HEK293 (cell line): ENCODE data around the gene SHC3.

ENCODE experiments used
- KLF16 ChIP-seq: fragments of 450-650 bp; formaldehyde crosslinking; IDR thresholded peaks from 2 replicates; pipeline ENCODE4 v1.5.1; 2017; ENCODE audit warnings: missing biosample characterization, missing genetic modification characterization
- ZNF19 ChIP-seq: fragments of 450-650 bp; formaldehyde crosslinking; IDR thresholded peaks from 2 replicates; pipeline ENCODE4; 2016; ENCODE audit warnings: missing biosample characterization, missing genetic modification characterization, low read depth
- ZNF2 ChIP-seq: fragments of 450-650 bp; formaldehyde crosslinking; IDR thresholded peaks from 2 replicates; pipeline ENCODE4 v1.5.1; 2016; ENCODE audit warnings: missing biosample characterization, missing genetic modification characterization
- ZNF24 ChIP-seq: fragments of 450-650 bp; formaldehyde crosslinking; IDR thresholded peaks from 2 replicates; pipeline ENCODE4 v1.5.1; 2016; ENCODE audit warnings: missing biosample characterization, missing genetic modification characterization
- ZNF274 ChIP-seq, 2 experiments: fragments of 200-500 bp in 1 of 2; fragments of 450-650 bp in 1 of 2; sonication (Bioruptor generic) in 1 of 2; formaldehyde crosslinking in 1 of 2; IDR thresholded peaks; 2 replicates each; pipeline versions ENCODE4 v1.5.1 to v1.6.1; 2014 to 2016; ENCODE audit warnings: borderline replicate concordance in 1 of 2, inconsistent platforms in 1 of 2, low read length in 1 of 2, missing biosample characterization in 1 of 2, missing genetic modification characterization in 1 of 2
- ZNF473 ChIP-seq: fragments of 450-650 bp; formaldehyde crosslinking; IDR thresholded peaks from 2 replicates; pipeline ENCODE4 v1.5.1; 2017; ENCODE audit warnings: missing biosample characterization, missing genetic modification characterization
- ZNF529 ChIP-seq: fragments of 450-650 bp; formaldehyde crosslinking; IDR thresholded peaks from 2 replicates; pipeline ENCODE4 v1.5.1; 2017; ENCODE audit warnings: missing genetic modification characterization, missing biosample characterization; ENCODE audit not compliant: insufficient replicate concordance
- TF ChIP-seq, protein P1 (sequence below): fragments of 450-650 bp; formaldehyde crosslinking; IDR thresholded peaks from 2 replicates; pipeline ENCODE4 v1.5.1; 2016; ENCODE audit warnings: missing biosample characterization, missing genetic modification characterization
- TF ChIP-seq, protein P2 (sequence below): fragments of 450-650 bp; formaldehyde crosslinking; IDR thresholded peaks from 2 replicates; pipeline ENCODE4 v1.5.1; 2016; ENCODE audit warnings: missing biosample characterization, missing genetic modification characterization

DNA sequence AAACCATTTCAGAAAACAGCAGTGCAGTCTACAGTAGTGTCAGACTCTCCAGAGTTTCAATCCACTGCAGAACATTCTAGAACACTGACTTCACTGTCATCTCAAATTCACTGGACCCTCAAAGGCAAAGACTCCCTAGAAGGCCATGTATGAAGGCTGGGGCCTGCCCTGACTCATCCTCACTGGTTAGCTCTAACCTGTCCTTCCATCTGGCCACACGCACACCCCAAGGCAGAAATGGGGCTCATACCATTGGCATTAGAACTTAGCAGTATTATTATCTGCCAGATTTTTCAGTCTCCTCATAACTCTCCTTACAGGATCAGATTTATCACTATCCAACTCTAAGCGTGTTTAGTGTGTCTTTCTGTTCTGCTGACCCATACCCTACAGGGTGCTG lies 166.9 kb downstream of the SHC3 start:
- TF ChIP-seq ZNF2 (no peak), ZNF274 (IDR thresholded peaks at IDR 0.05; ENCODE audit: low read length) (no peak), ZNF274 (tag by site-specific recombination; IDR thresholded peaks at IDR 0.05; ENCODE audit: borderline replicate concordance) (no peak), KLF16 (tag by site-specific recombination) (no peak), ZNF19 (tag by site-specific recombination) (no peak), ZNF529 (tag by site-specific recombination) (no peak), ZNF473 (tag by site-specific recombination) (no peak), ZNF24 (tag by site-specific recombination) (no peak)
- TF ChIP-seq, protein P1, sequence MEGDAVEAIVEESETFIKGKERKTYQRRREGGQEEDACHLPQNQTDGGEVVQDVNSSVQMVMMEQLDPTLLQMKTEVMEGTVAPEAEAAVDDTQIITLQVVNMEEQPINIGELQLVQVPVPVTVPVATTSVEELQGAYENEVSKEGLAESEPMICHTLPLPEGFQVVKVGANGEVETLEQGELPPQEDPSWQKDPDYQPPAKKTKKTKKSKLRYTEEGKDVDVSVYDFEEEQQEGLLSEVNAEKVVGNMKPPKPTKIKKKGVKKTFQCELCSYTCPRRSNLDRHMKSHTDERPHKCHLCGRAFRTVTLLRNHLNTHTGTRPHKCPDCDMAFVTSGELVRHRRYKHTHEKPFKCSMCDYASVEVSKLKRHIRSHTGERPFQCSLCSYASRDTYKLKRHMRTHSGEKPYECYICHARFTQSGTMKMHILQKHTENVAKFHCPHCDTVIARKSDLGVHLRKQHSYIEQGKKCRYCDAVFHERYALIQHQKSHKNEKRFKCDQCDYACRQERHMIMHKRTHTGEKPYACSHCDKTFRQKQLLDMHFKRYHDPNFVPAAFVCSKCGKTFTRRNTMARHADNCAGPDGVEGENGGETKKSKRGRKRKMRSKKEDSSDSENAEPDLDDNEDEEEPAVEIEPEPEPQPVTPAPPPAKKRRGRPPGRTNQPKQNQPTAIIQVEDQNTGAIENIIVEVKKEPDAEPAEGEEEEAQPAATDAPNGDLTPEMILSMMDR (tag by site-specific recombination): no peak
- TF ChIP-seq, protein P2, sequence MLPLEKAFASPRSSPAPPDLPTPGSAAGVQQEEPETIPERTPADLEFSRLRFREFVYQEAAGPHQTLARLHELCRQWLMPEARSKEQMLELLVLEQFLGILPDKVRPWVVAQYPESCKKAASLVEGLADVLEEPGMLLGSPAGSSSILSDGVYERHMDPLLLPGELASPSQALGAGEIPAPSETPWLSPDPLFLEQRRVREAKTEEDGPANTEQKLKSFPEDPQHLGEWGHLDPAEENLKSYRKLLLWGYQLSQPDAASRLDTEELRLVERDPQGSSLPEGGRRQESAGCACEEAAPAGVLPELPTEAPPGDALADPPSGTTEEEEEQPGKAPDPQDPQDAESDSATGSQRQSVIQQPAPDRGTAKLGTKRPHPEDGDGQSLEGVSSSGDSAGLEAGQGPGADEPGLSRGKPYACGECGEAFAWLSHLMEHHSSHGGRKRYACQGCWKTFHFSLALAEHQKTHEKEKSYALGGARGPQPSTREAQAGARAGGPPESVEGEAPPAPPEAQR (tag by site-specific recombination): no peak
